GM18909 (cell line): ENCODE data around the gene BIN1.
A peak's percentile ranks its signal among the peaks of the same experiment; 100 is the strongest.

Experiments used
- ATAC-seq: cut with Tn5 transposase; IDR thresholded peaks from one replicate; pipeline ENCODE4 v1.9.1; 2021; ENCODE audit warnings: mild to moderate bottlenecking; ENCODE audit not compliant: unreplicated experiment, poor library complexity

Gene BIN1

DNA sequence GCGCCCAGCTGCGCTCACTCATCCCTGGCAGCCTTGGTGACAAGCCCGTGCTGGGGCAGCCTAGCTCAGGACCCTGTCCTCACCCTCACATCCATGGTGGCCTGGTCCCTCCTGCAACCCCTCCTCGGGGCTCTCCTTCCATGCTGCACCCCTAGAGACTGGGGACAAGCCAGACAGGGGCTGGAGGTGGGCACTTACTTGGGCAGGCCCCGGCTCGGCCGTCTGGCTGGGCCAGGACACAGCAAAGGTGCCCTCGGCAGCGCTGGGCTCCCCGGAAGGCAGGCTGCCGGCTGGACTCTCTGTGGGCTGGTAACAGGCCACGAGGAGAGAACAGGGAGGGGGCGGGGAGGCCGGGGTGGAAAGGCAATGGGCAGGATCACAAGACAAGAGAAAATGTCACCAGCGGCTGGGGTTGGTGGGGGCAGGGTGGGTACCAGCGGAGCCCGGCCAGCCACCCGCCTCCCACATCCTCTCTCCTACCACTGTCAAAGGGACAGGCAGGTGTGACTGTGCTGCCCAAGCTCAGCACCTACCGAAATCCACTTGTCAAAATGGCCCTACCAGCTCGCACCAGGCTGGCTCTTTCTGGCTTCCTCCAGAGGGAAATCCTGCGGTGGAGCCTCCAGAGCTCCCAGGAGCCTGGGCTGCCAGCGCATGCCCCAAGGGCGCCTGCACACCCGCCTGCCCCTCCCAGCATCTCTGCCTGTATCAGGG lies 54.7 kb downstream of the BIN1 start:
- no peak for ATAC-seq

DNA sequence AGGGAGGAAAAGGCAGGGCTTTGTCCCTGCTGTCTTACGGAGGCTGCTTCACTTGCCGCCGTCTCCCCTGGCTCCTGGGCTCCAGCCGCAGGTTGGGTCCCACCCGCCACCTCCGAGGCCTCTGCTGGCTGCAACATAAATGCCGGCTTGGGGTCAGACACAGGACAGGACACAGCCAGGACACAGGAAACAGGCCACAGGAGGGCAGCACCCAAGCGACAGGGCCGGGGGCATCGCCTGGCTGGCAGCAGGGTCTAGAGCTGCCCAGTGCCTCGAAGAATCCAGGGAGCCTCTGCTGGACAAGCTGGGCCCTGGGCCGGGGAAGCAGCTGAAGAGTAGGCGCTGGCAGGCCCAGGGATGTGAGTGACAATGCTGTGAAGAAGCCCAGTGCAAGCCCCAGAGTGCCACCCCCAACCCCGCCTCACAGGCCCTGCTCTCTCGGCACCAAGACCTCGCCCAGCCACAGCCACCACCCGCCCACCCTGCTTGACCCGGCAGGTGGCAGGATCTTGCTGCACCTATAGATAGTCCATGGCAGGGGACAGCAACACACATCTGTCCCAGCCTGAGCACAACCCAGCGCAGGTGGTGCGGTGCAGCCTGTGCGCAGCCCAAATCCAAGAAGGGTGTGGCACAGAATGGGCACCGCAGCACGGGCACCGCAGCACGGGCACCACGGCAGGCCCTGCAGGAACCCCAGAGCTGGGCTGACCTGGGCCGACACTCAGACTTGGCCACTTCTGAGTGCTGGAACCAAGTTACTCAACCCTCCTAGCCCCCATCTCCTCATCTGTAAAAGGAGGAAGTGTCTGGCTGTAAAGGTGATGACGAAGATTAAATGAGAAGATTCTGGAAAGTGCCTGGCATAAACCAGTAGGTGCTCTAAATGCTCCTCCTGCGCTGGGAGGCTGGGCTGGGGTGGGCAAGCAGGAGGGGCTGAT lies 55.6 kb downstream of the BIN1 start:
- no peak for ATAC-seq

DNA sequence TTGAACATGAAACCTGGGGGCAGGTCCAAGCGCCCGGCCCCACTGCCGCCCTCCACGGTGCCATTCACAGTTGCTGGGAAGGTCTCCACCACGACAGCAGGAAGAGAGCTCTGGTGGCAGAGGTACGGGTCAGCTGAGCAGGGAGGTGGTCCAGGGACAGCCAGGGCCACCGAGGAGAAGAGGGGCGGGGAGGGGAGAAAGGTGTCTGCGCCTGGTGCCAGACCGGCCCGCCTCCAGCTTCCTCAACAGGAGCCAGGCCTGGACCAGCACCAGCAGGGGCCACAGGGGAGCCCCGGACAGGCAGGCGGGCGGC lies 56.2 kb downstream of the BIN1 start:
- no peak for ATAC-seq

DNA sequence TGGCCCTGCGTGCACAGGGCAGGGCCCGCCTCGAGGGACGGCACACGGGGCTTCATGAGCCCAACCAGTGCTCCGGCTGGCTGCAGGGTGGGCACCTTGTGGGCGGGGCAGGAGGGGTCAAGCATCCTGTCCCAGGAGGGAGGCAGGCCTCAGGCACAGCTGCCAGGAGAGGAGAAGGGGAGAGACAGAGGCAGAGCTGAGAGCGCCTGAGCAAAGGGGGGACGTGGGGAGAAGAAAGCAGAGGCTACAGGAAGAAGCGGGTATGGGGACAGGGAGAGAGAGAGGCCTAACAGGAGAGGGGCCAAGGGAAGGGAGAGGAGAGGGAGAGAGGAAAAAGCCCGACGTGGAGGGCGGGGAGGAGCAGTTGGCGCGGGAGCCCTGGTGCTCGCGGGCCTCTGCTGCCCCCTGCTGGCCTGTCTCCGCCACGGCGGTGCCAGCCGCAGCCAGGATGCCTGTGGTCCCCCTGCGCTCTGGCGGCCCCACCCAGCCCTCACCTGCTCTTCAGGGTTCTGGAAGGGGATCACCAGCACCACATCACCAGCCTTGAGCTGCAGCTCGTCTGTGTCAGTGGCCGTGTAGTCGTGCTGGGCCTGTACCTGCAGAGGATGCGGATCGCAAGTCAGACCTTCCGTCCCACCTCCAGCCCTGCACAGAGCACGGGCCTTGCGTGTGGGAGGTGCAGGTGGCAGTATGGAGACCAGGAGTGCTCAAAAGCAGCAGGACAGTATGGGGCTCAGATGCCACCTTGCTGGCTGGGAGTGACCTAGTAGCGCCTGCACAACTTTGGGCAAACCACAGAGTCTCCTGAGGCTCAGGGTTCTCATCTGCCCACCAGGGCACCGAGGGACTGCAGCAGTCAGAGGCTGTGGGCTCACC lies 56.8 kb downstream of the BIN1 start:
- peak; percentile 63 for ATAC-seq

DNA sequence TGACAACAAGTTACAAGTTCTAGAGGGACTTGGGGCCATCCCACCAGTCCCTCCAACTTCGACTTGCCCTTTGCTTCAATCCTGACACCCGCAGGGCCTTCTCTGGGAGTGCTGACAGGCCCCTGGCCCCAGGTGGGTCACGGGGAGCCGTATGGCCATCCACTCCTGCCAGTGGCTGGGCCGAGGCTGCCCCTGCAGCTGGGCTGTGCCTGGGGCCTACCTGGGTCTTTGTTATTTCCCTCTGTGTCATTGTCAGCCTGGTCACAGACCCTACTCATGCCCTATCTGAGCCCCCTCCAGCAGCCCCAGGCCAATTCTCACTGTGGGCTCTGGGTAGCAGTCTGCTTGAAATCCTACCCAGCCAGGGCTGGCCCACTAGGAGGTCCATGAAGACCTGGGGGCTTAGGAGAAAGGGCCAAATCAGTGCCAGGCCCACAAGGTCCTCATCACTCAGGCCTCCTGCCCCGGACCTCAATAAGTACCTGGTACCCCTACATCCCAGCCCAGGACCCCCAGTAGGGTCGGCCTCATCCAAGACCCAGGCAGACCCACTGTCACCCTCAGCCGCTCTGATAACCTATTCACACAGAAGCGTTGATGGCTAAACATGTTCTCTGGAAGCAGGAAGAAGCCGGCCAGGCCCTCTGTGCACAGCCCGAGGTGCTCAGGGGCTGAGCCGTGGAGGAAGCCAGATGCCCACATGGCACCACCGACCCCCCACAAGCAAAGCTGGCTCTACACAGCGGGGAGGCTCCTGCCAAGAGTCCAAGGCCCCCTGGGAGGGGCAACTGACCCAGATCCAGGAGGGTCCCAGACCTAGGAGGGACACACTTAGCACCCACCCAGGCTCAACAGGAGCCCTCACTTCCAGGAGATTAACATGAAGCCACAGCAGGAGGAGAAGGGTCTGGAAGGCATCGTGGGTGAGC lies 57.7 kb downstream of the BIN1 start:
- no peak for ATAC-seq

DNA sequence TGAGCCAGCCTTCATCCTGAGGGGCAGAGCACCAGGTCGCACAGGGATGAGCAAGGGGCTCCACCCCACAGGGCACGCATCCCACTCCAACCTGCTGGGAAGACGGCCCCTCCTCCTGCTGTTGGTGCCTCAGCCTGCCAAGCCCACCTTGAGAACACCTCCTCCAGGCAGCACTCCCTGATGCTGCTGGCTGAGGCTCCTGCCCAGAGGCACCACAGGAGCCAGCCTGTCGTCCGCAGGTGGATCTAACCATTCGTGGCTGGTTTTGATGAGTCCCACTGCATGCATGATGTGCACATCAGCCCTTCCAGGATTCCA lies 58.4 kb downstream of the BIN1 start:
- ATAC-seq, result no peak

DNA sequence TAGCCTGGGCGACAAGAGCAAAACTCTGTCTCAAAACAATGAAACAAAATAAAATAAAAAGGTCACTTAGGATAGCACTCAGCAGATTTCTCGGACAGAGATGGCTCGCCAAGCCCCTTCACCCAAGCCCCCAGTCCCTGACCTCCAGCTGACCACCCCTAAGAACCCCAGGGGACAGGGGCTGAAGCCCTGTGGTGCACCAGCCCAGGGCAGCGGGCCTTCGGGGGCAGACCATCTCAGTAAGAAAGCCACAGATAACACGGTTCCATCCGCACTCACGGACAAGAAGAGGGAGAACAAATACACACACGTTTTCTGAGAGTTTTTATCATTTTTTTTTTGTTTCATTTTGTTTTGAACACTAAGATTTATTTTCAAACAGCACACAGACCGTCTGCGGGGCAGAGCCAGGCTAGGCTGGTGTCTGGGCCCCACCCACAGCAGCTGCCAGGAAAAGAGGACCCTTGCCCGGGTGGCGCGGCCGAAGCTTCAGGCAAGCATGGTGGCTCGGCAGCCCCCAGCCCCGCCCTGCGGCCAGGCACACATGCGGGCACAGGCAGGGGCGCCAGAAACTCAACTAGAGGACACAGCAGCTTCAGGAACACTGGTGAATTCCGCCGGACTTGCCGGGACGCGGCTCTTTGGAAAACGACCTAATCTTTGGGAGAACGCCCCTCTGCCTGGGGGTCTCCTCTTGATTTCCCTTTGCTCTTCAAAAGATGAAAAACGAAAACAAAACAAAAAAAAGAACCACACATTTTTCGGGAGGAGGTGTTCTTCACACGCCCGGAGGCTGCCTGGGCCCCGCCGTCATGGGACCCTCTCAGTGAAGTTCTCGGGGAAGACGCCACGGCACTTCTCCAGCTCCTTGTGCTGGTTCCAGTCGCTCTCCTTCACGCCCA lies 59.0 kb downstream of the BIN1 start:
- no peak for ATAC-seq

DNA sequence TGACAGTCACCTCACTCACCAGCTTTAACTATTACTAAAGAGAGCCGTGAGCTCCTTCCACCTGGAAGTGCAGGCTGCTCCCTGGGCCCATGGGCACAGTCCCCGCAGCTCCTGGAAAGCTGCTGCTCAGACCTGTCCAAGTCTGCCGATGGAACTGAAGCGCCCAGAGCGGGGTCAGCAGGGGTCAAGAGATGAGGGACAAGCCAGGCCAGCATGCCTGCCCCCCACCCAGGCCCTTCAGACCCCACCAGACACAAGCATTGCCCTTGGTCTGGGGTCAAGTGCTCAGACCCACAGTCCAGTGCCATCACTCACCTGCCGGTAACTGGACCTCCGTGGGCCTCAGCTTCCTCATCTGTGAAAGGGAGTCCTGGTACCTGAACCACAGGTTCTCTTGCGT lies 59.9 kb downstream of the BIN1 start:
- no peak for ATAC-seq

DNA sequence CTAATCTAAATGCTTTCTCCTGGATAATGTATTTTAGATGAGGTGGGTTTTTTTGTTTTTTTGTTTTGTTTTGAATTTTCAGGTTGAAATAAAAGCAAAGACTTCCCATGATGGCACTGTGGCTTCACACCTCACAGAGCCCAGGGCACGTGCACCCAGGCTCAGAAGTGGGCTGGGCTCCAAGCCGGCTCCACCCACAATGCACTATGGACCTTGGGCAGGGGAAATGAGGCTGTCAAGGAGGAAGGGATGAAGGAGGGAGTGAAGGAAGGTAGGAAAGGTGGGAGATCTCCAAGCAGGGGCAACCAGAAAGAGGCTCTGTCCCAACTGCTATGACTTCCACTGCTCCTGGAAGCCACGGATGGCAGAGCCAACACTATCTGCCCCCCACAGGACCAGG lies 60.4 kb downstream of the BIN1 start:
- ATAC-seq, result no peak

DNA sequence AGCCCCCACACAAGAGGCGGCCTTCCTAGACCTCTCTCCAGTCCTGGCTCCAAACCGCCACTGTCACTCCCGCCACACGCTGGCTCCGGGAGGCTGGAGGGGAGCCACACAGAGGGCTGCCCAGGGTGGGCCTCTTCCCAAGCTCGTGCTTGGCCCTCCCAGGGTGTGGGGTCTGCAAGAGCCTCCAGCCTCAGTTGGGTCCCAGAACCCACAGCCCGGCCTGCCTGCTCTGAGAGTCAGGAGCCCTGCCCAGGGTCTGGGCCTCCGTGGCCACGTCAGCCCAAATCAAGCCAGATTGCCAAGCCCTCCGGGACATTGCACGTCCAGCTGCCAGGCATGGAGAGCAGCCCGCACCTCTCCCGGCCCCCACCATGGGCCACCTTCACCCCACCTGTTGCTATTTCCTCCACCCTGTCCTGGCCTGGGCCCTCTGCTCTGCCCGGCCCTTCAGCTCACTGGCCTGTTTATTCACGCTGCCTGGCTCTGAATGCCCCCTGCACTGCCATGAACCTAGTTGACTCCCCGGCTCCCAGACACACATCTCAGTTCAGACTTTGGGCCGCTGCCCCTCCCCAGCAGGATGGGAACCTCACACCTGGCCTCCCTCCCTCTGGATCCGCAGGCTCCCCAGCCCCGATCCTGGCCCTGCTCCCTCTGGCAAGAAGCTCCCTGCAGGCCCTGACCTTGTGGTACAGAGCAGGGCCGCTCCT lies 61.0 kb downstream of the BIN1 start:
- ATAC-seq, result no peak

DNA sequence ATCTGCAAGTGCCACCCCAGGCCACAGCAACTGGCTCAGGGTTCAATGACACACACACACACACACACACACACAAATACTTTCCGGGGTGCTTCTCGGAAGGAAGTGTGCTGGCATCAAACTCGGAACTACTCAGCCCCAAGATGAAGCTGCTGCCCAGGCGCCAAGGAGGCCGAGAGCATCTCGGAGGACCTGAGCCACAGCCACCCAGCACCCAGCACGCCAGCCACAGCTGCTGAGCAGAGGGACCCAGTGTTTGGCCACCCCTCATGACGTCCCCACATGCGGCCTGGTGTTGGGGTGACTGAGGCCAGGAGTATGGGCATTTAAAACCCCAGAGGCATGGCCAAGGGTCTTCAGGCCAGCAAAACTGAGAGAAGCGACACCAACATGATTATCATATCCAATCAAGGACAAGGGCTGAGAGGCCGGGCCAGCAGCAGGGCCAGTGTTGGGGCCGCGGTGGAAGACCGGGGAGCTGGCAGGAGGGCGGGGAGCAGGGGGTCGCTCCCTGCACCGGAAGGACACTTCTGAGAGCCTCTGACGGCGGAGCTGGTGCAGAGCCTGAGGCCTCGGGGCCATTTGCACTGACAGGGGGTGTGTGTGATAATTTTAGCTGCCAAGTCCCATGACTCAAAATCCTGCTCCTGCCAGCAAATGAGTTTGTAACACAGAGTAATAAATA lies 61.8 kb downstream of the BIN1 start:
- no peak for ATAC-seq

DNA sequence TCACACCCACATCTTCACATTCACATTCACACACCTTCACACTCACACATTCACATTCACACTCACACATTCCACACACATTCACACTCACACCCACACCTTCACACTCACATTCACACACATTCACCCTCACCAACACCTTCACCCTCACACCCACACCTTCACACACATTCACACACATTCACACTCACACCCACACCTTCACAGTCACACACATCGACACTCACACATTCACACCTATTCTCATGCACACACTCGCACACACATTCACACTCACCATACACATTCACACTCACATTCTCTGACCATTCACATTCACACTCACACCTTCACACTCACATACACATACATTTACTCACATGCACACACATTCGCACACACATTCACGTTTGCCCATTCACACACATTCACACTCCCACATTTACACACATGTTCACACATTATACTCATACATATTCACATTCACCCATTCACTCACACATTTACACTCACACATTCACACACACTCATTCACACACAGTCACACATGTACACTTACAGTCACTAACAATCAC lies 62.7 kb downstream of the BIN1 start:
- no peak for ATAC-seq

DNA sequence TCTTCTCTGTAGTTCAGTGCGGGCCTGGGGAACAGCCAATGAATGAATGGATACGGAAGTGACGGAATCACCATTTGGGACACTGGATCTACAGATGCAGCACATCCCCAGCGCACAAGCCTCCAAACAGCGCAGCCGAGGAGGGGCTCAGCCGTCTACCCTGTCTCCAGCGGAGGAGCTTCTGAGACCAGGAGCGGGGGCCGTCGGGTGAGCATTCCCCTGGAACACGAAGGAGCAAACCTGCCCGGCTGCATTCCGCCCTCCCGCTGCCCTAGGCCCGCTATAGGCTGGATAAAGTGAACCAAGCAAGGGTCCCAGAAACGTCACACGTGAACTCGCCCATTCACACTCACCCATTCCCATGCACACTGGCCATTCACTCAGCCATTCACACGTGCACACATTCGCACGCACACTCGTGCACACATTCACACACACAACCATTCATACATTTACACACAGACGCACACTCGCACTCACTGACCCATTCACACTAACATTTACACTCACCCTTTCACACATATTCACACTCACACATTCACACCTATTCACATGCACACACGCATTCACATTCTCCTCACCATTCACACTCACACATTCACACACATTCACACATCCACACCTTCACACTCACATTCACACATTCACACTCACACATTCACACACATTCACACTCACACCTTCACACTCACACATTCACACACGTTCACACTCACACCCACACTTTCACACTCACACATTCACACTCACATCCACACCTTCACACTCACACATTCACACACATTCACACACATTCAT lies 63.4 kb downstream of the BIN1 start:
- ATAC-seq, result no peak

DNA sequence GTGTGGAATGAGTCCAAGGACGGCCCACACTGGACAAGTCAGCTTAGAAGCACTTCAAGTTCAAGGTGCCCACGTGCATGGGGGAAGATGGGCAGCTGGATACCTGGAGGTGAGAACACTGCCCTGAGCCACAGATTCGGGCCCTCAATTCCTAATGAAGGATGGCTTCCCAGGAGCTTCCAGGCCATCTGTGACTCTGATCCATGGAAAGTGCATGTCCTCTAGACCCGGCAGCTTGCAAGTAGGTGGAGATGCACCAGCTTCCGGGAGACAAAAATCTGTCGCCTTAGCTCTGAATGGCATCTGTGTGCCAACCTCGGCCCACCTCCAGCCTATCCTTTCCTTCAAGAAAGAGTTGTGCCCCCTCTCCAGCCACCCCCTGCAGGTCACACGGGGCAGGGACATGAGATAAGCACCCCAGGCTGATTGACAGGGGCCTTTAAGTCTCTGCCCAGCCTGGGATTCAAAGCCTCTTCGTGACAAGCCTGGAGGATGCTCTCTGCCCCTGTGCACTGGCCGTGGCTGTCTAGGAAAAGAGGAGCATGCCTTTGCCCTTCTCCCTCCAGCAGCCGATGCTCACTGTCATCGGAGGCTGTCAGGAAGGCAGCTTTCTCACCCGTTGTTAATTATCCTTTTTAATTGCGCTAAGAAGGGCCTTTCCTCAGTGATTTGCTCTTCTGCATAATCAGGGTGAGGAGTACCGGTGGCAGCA lies 65.5 kb downstream of the BIN1 start:
- no peak for ATAC-seq

DNA sequence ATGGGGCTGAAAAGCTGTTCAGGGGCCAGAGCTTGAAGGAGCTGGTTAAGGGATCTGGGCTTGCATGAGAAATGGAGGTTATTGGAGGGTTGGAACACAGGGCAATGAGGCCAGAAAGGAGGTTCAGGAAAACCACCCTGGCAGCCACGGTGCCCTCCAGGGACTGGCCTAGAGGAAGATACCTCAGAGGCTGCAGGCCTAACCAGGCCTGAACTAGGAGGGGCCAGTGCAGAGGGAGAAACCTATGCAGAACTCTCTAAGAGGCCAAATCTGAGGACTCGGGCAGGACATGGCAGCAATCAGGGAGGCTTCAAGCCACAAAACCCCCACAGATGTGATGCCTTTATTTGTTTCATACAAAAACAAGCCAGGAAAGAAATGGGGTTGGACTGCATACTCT lies 66.8 kb downstream of the BIN1 start:
- ATAC-seq, result no peak

DNA sequence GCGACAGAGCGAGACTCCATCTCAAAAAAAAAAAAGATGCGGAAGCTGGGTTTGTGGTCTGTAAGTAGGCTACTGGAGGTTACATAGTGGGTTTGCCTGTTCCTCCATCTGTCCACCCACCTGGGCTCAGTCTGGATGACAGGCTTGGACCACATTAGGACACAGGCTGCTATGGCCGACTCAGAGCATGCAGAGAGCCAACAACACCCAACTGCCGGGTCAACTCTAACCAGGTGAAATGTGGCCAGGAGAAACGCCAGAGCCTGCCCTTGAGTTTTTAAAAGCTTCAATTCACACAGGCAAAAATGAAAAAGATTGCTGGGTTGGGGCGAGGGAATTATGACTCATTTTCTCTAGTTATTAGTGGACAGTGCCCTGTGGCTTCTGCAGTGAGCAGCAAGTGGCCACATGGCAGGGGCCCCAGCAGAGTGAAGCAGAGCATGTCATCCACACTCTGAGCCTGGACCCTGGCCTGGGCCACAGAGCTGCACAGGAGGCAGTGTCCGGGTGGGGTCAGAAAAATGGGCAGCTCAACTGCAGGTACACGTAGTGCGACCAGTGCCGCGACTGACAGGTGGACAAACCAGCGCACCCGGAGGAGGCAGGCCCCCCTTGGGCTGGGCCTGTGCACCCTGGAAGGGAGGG lies 67.4 kb downstream of the BIN1 start:
- peak; percentile 64 for ATAC-seq
